KMS-11 (cell line): ENCODE measurements around the gene SCAMP4.

Experiments used
- H2AFZ ChIP-seq: fragments of 200-600 bp; sonication (generic); 2 replicates; pipeline ENCODE4 v1.6.1; 2016; ENCODE audit warnings: antibody characterized with exemption, mixed run types, low read depth
- H3K27ac ChIP-seq: fragments of 200-600 bp; sonication (generic); 2 replicates; pipeline ENCODE4 v1.6.1; 2016; ENCODE audit warnings: mild to moderate bottlenecking, mixed run types
- H3K27me3 ChIP-seq: fragments of 200-600 bp; sonication (generic); 2 replicates; pipeline ENCODE4 v1.6.1; 2017; ENCODE audit warnings: mild to moderate bottlenecking, low read depth, mixed run types, moderate library complexity; ENCODE audit not compliant: insufficient read depth
- H3K36me3 ChIP-seq: fragments of 200-600 bp; sonication (generic); 2 replicates; pipeline ENCODE4 v1.6.1; 2017; ENCODE audit warnings: mild to moderate bottlenecking, mixed run types; ENCODE audit not compliant: insufficient read depth
- H3K4me1 ChIP-seq: fragments of 200-600 bp; sonication (generic); 2 replicates; pipeline ENCODE4 v1.6.1; 2016; ENCODE audit warnings: mild to moderate bottlenecking, low read depth, mixed run types; ENCODE audit not compliant: poor library complexity, severe bottlenecking
- H3K4me2 ChIP-seq: fragments of 200-600 bp; sonication (generic); 2 replicates; pipeline ENCODE4 v1.7.0; 2016; ENCODE audit warnings: mild to moderate bottlenecking, mixed run types
- H3K4me3 ChIP-seq: fragments of 200-600 bp; sonication (generic); IDR thresholded peaks from 2 replicates; pipeline ENCODE4 v1.6.1; 2017; ENCODE audit warnings: low read depth, low read length, mixed read lengths; ENCODE audit not compliant: insufficient read depth
- H3K79me2 ChIP-seq: fragments of 200-600 bp; sonication (generic); 2 replicates; pipeline ENCODE4 v1.6.1; 2016; ENCODE audit warnings: low read depth, mixed run types; ENCODE audit not compliant: insufficient read depth
- H3K9ac ChIP-seq: fragments of 200-600 bp; sonication (generic); 2 replicates; pipeline ENCODE4 v1.6.1; 2016; ENCODE audit warnings: mild to moderate bottlenecking, mixed run types
- H4K20me1 ChIP-seq: fragments of 200-600 bp; sonication (generic); 2 replicates; pipeline ENCODE4 v1.6.1; 2016; ENCODE audit warnings: mild to moderate bottlenecking, mixed run types; ENCODE audit not compliant: insufficient read depth
- CTCF ChIP-seq: fragments of 200-600 bp; sonication (generic); conservative IDR thresholded peaks from 2 replicates; pipeline ENCODE4 v1.6.1; 2017; ENCODE audit warnings: low read depth, mild to moderate bottlenecking, antibody characterized with exemption, low read length, moderate library complexity, mixed read lengths

SCAMP4 gene

GRCh38 chr19:1866693-1867348 lies 38.4 kb upstream of the SCAMP4 start:
- no peaks in the 10 kb centered on the region for H4K20me1 ChIP-seq
- H3K9ac ChIP-seq = no peak overlapping the region
- no peak overlapping the region for H2AFZ ChIP-seq
- H3K4me3 ChIP-seq = no peak overlapping the region
- TF ChIP-seq CTCF = no peak
- no peak overlapping the region for H3K4me2 ChIP-seq
- H3K4me1 ChIP-seq = no peaks in the 10 kb centered on the region
- peaks cover 8% of the 10 kb centered on the region for H3K79me2 ChIP-seq
- no peak overlapping the region for H3K27ac ChIP-seq
- no peaks in the 10 kb centered on the region for H3K36me3 ChIP-seq
- no peaks in the 10 kb centered on the region for H3K27me3 ChIP-seq

GRCh38 chr19:1867349-1867724 lies 37.9 kb upstream of the SCAMP4 start:
- no peak for TF ChIP-seq CTCF
- H3K27me3 ChIP-seq = no peaks in the 10 kb centered on the region
- H3K27ac ChIP-seq = no peak overlapping the region
- H3K4me3 ChIP-seq = no peak overlapping the region
- no peak overlapping the region for H3K4me2 ChIP-seq
- no peaks in the 10 kb centered on the region for H3K36me3 ChIP-seq
- no peak overlapping the region for H3K9ac ChIP-seq
- peaks cover 5% of the 10 kb centered on the region; the same call in 1 of the 2 replicates for H3K79me2 ChIP-seq
- H4K20me1 ChIP-seq = no peaks in the 10 kb centered on the region
- H3K4me1 ChIP-seq = no peaks in the 10 kb centered on the region
- H2AFZ ChIP-seq = no peak overlapping the region

GRCh38 chr19:1868971-1869370 lies 36.2 kb upstream of the SCAMP4 start:
- Histone ChIP-seq H3K27me3 (no peaks in the 10 kb centered on the region), H3K36me3 (no peaks in the 10 kb centered on the region), H3K4me2 (no peak overlapping the region), H3K79me2 (peaks cover 16% of the 10 kb centered on the region), H3K4me1 (peaks cover 4% of the 10 kb centered on the region), H3K4me3 (no peak overlapping the region), H4K20me1 (no peaks in the 10 kb centered on the region), H3K9ac (no peak overlapping the region), H3K27ac (no peak overlapping the region), H2AFZ (no peak overlapping the region)
- TF ChIP-seq CTCF = no peak

GRCh38 chr19:1871140-1871597 lies 34.0 kb upstream of the SCAMP4 start:
- Histone ChIP-seq H4K20me1 (no peaks in the 10 kb centered on the region), H2AFZ (no peak overlapping the region), H3K9ac (no peak overlapping the region), H3K4me2 (no peak overlapping the region), H3K27ac (no peak overlapping the region), H3K27me3 (no peaks in the 10 kb centered on the region), H3K36me3 (no peaks in the 10 kb centered on the region), H3K79me2 (peaks cover 35% of the 10 kb centered on the region), H3K4me1 (peaks cover 12% of the 10 kb centered on the region), H3K4me3 (no peak overlapping the region)
- no peak for TF ChIP-seq CTCF
